Fibroblast of lung (primary cell): Measurements from ENCODE around the gene MMADHC. TPM values are rescaled to one million over a fixed set of nuclear protein-coding genes. Genes with fewer than 3 reads are reported as not detected.

Experiments used
- DNase-seq, 2 donors: peaks; one replicate each; pipeline versions ENCODE4 v3.0.0 to v3.0.0-alpha.2; 2010; ENCODE audit warnings: low read depth in 2 of 2
- H2AFZ ChIP-seq: 2 replicates; pipeline ENCODE4 v1.5.1; 2012; ENCODE audit warnings: low read length, control low read depth, inconsistent platforms
- H3K27ac ChIP-seq: 2 replicates; pipeline ENCODE4 v1.5.1; 2011; ENCODE audit warnings: low read length, control low read depth; ENCODE audit not compliant: insufficient read depth
- H3K27me3 ChIP-seq: 2 replicates; pipeline ENCODE4 v1.5.1; 2011; ENCODE audit warnings: mild to moderate bottlenecking, low read length; ENCODE audit not compliant: control insufficient read depth, insufficient read depth
- H3K36me3 ChIP-seq: 2 replicates; pipeline ENCODE4 v1.5.1; 2011; ENCODE audit warnings: low read length; ENCODE audit not compliant: control insufficient read depth, insufficient read depth
- H3K4me1 ChIP-seq: 2 replicates; pipeline ENCODE4 v1.5.1; 2011; ENCODE audit warnings: low read length; ENCODE audit not compliant: control insufficient read depth, insufficient read depth; ENCODE audit errors: extremely low read depth
- H3K4me2 ChIP-seq: 2 replicates; pipeline ENCODE4 v1.5.1; 2011; ENCODE audit warnings: low read length, control low read depth; ENCODE audit not compliant: insufficient read depth; ENCODE audit errors: extremely low read depth
- H3K4me3 ChIP-seq, 4 experiments: fragments of 200-600 bp in 1 of 4; sonication (generic) in 1 of 4; replicated peaks in 1 of 4; 2 replicates each; pipeline ENCODE4 v1.5.1; 2011 to 2016; ENCODE audit warnings: low read length in 4 of 4, low read depth in 3 of 4, mild to moderate bottlenecking in 3 of 4, control low read depth in 2 of 4, inconsistent platforms in 1 of 4, mixed read lengths in 1 of 4; ENCODE audit not compliant: insufficient read depth in 1 of 4; ENCODE audit errors: control extremely low read depth in 1 of 4
- H3K79me2 ChIP-seq: 2 replicates; pipeline ENCODE4 v1.5.1; 2012; ENCODE audit warnings: mild to moderate bottlenecking, low read length, inconsistent platforms; ENCODE audit not compliant: control insufficient read depth, insufficient read depth
- H3K9ac ChIP-seq: 2 replicates; pipeline ENCODE4 v1.5.1; 2011; ENCODE audit warnings: mild to moderate bottlenecking, low read length, control low read depth; ENCODE audit not compliant: insufficient read depth
- H3K9me3 ChIP-seq: 2 replicates; pipeline ENCODE4 v1.5.1; 2012; ENCODE audit warnings: low read depth, low read length; ENCODE audit not compliant: control insufficient read depth, insufficient read depth
- H4K20me1 ChIP-seq: 2 replicates; pipeline ENCODE4 v1.5.1; 2011; ENCODE audit warnings: low read length; ENCODE audit not compliant: control insufficient read depth, insufficient read depth; ENCODE audit errors: extremely low read depth
- CTCF ChIP-seq, 2 donors: IDR thresholded peaks in 1 of 2; conservative IDR thresholded peaks in 1 of 2; 1 replicate in 1 of 2; 2 replicates in 1 of 2; pipeline ENCODE4 v1.5.1; 2011 to 2012; ENCODE audit warnings: low read length in 2 of 2, control low read depth in 1 of 2, inconsistent platforms in 1 of 2, low read depth in 1 of 2, mild to moderate bottlenecking in 1 of 2
- EZH2 ChIP-seq: IDR thresholded peaks from 2 replicates; pipeline ENCODE4 v1.5.1; 2012; ENCODE audit warnings: low read length, control low read depth, mild to moderate bottlenecking; ENCODE audit errors: missing control alignments
- polyA plus RNA-seq, 2 donors: library from polyadenylated mRNA; depleted of rRNA in 1 of 2; stranded (reverse) in 1 of 2; unstranded in 1 of 2; fragments of >200 nt; gene quantifications; 2 replicates each; pipeline ENCODE4 v1.2.1, GENCODE V29; 2011 to 2012; ENCODE audit warnings: missing spikeins in 1 of 2
- total RNA-seq: library from RNA; depleted of rRNA; stranded (reverse); fragments of >200 nt; gene quantifications from 2 replicates; pipeline ENCODE4 v1.2.1, GENCODE V29; 2014

Gene MMADHC
- total and polyA plus RNA-seq, 2 donors (not counting 1 experiment from before 2014, with no cell fraction given): 156 to 173 TPM

- Histone ChIP-seq H3K4me1 (peaks cover 5% of the 10 kb centered on the region), H2AFZ (no peak overlapping the region), H3K4me2 (no peak overlapping the region), H3K27ac (no peak overlapping the region), H3K4me3 (no peak overlapping the region), H3K79me2 (peaks cover 11% of the 10 kb centered on the region), H3K9me3 (no peaks in the 10 kb centered on the region), H3K27me3 (no peaks in the 10 kb centered on the region), H4K20me1 (peaks cover 2% of the 10 kb centered on the region), H3K36me3 (peaks cover 2% of the 10 kb centered on the region), H3K9ac (no peak overlapping the region)
- TF ChIP-seq CTCF (conservative IDR thresholded peaks at IDR 0.05 in 1 of 2, IDR thresholded peaks at IDR 0.05 in 1 of 2; ENCODE audit: low read depth in 1 of 2, low read length in 2 of 2): no peak
- no peak for TF ChIP-seq EZH2
- no peak for DNase-seq
Observed at GRCh38 chr2:149575752-149576151, 11.8 kb downstream of the MMADHC start.

DNA sequence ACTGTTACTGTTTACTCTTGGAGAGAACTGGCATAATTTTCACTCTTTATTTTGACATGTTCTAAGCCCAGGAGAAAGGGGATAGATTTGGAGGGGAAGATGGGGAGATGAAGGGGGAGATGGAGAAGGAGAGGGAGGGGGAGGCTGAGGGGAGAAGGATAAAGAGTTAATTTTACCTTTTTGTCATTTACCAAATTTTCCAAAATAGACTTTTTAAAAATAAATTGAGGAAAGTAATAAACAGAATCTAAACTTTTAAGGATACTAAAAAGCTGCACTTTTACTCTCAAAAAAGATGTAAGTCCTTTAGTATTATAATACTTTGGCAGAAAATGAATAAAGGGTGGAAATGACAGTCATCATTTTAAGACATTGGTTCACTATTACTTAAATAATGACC is 12.3 kb downstream of the MMADHC start:
- Histone ChIP-seq H4K20me1 (peaks cover 2% of the 10 kb centered on the region), H3K36me3 (peaks cover 3% of the 10 kb centered on the region), H3K9me3 (no peaks in the 10 kb centered on the region), H3K4me1 (peaks cover 5% of the 10 kb centered on the region), H2AFZ (no peak overlapping the region), H3K4me3 (no peak overlapping the region), H3K79me2 (peaks cover 11% of the 10 kb centered on the region), H3K27ac (no peak overlapping the region), H3K9ac (no peak overlapping the region), H3K4me2 (no peak overlapping the region), H3K27me3 (no peaks in the 10 kb centered on the region)
- no peak for DNase-seq
- TF ChIP-seq CTCF (conservative IDR thresholded peaks at IDR 0.05 in 1 of 2, IDR thresholded peaks at IDR 0.05 in 1 of 2; ENCODE audit: low read depth in 1 of 2, low read length in 2 of 2) (no peak), EZH2 (no peak)

GRCh38 chr2:149573760-149574159 is 13.8 kb downstream of the MMADHC start:
- H3K4me2 ChIP-seq: no peak overlapping the region
- DNase-seq: peak in 1 of 2 donors; percentile 39
- no peak overlapping the region for H2AFZ ChIP-seq
- no peak overlapping the region for H3K4me3 ChIP-seq
- peaks cover 7% of the 10 kb centered on the region for H3K36me3 ChIP-seq
- H3K79me2 ChIP-seq: peaks cover 6% of the 10 kb centered on the region
- no peak overlapping the region for H3K9ac ChIP-seq
- H3K27ac ChIP-seq: no peak overlapping the region
- H3K4me1 ChIP-seq: peaks cover 2% of the 10 kb centered on the region
- no peaks in the 10 kb centered on the region for H3K27me3 ChIP-seq
- TF ChIP-seq CTCF (conservative IDR thresholded peaks at IDR 0.05 in 1 of 2, IDR thresholded peaks at IDR 0.05 in 1 of 2; ENCODE audit: low read depth in 1 of 2, low read length in 2 of 2) (peak in 1 of 2 donors; percentile 23), EZH2 (no peak)
- H4K20me1 ChIP-seq: peaks cover 2% of the 10 kb centered on the region
- no peaks in the 10 kb centered on the region for H3K9me3 ChIP-seq
